IPS-18a (cell line): Measurements from ENCODE around the gene POLR3K.

Experiments
- H3K27ac ChIP-seq: one replicate; pipeline ENCODE4 v1.5.1; 2013; ENCODE audit warnings: low read length
- H3K27me3 ChIP-seq: one replicate; pipeline ENCODE4 v1.6.1; 2013; ENCODE audit warnings: mild to moderate bottlenecking, low read length; ENCODE audit not compliant: control insufficient read depth, insufficient read depth
- H3K36me3 ChIP-seq: one replicate; pipeline ENCODE4 v1.6.1; 2013; ENCODE audit warnings: low read depth, low read length; ENCODE audit not compliant: control insufficient read depth
- H3K4me1 ChIP-seq: one replicate; pipeline ENCODE4 v1.6.1; 2013; ENCODE audit warnings: low read depth, low read length; ENCODE audit not compliant: control insufficient read depth
- H3K4me3 ChIP-seq: one replicate; pipeline ENCODE4 v1.5.1; 2013; ENCODE audit warnings: low read length
- H3K9ac ChIP-seq: one replicate; pipeline ENCODE4 v1.6.1; 2013; ENCODE audit warnings: mild to moderate bottlenecking, low read length, moderate library complexity
- H3K9me3 ChIP-seq: one replicate; pipeline ENCODE4 v1.6.1; 2013; ENCODE audit warnings: low read depth, low read length; ENCODE audit not compliant: control insufficient read depth

The POLR3K gene

DNA sequence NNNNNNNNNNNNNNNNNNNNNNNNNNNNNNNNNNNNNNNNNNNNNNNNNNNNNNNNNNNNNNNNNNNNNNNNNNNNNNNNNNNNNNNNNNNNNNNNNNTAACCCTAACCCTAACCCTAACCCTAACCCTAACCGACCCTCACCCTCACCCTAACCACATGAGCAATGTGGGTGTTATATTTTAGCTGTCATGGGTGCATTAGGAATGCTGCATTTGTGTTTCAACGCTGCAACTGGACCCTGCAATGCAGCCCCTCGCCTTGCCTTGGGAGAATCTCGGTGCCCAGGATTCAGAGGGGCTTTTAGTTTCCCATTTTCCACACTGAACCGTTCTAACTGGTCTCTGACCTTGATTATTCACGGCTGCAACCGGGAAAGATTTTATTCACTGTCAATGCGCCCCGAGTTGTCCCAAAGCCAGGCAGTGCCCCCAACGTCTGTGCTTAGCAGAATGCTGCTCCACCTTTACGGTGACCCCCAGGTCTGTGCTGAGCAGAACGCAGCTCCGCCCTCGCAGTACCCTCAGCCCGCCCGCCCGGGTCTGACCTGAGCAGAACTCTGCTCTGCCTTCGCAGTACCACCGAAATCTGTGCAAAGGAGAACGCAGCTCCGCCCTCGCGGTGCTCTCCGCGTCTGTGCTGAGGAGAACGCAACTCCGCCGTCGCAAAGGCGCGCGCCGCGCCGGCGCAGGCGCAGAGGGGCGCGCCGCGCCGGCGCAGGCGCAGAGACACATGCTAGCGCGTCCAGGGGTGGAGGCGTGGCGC, 43.3 kb downstream of the POLR3K start:
- H3K36me3 ChIP-seq = no peaks in the 10 kb centered on the region
- no peak overlapping the region for H3K9ac ChIP-seq
- no peaks in the 10 kb centered on the region for H3K27me3 ChIP-seq
- H3K27ac ChIP-seq = no peak overlapping the region
- no peaks in the 10 kb centered on the region for H3K9me3 ChIP-seq
- H3K4me3 ChIP-seq = no peak overlapping the region
- no peaks in the 10 kb centered on the region for H3K4me1 ChIP-seq
